Kidney capillary endothelial cell (primary cell): ENCODE data around the gene NKD1.

ENCODE experiments used
- DNase-seq: peaks from one replicate; pipeline ENCODE4 v3.0.0-alpha.2; 2018; ENCODE audit warnings: low spot score

The NKD1 gene

DNA sequence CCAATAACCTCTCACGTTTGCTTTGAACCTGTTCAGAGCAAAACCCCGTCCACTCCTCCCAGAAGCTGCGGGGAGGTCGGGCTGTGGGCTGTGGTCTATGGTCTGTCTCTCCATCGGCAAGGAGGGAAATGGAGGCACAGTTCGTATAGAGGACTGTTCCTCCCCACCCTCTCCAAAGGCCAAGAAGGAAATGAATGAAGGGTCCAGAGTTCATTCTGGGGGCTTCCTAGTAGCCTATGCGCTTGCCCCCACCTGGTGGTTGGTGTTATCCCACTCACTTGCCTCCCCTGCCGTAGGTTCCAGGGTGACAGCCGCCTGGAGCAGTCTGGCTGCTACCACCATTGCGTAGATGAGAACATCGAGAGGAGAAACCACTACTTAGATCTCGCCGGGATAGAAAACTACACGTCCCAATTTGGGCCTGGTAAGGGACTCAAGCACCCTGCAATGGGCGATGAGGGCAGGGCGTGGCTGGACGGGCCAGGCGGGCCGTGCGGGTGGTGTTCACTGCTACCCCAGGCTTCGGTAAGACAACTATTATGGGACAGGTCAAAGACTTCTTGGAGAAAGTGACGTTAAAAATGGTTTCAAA lies 83.9 kb downstream of the NKD1 start:
- DNase-seq = no peak

DNA sequence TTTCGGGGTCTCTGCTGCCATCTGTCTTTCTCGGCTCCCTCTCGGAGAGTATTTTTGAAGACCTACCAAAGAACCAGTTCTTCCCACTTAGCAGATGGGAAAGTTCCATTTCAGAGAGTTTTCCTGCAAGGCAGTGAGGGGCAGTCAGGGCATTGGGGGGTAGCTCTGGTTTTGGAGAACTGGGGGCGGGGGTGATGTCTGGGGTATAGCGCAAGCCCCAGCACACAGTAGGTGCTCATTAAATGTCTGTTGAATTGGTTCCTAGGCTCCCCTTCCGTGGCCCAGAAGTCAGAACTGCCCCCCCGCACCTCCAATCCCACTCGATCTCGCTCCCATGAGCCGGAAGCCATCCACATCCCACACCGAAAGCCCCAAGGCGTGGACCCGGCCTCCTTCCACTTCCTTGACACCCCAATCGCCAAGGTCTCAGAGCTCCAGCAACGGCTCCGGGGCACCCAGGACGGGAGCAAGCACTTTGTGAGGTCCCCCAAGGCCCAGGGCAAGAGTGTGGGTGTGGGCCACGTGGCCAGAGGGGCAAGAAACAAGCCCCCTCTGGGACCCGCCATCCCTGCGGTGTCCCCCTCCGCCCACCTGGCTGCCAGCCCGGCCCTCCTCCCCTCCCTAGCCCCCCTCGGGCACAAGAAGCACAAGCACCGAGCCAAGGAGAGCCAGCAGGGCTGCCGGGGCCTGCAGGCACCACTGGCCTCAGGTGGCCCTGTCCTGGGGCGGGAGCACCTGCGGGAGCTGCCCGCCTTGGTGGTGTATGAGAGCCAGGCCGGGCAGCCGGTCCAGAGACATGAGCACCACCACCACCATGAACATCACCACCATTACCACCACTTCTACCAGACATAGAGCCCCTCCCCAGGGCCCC lies 85.0 kb downstream of the NKD1 start:
- DNase-seq = no peak

DNA sequence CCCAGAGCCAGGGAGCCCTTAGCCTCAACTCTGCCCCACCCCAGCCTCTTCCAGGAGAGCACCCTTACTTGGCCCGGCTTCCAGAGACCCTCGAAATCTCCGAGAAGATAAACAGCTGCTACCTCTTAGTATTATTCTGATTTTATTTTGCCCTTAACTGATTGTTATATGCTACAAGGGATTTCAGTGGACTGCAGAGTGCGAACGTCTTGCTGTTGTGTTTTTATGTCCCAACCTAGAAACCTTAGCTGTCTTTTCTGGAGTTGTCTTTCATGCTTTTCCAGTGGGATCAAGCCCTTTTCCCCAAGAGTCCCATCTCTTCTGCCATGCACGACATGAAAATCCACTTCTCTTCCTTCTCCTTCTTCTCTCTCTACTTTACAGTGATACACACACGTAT lies 85.9 kb downstream of the NKD1 start:
- DNase-seq = no peak

DNA sequence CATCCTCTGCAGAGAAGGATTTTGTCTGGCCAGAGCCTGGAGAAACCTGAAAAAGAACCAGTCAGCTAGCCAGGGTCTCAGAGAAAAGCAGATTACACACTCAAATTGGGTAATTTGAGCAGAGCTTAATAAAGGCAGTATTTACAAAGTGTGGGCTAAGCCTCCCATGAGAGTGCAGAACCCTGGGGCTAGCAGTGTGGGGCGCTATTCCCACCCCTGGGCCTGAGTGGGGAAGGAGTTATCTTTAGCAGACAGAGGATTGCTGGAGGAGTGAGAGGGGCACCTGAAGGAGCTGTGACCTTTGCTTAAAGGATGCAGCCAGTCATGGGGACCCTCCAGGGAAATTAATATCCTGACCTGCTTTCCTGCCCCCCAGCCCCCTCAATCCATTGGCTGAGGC lies 86.8 kb downstream of the NKD1 start:
- DNase-seq = no peak

DNA sequence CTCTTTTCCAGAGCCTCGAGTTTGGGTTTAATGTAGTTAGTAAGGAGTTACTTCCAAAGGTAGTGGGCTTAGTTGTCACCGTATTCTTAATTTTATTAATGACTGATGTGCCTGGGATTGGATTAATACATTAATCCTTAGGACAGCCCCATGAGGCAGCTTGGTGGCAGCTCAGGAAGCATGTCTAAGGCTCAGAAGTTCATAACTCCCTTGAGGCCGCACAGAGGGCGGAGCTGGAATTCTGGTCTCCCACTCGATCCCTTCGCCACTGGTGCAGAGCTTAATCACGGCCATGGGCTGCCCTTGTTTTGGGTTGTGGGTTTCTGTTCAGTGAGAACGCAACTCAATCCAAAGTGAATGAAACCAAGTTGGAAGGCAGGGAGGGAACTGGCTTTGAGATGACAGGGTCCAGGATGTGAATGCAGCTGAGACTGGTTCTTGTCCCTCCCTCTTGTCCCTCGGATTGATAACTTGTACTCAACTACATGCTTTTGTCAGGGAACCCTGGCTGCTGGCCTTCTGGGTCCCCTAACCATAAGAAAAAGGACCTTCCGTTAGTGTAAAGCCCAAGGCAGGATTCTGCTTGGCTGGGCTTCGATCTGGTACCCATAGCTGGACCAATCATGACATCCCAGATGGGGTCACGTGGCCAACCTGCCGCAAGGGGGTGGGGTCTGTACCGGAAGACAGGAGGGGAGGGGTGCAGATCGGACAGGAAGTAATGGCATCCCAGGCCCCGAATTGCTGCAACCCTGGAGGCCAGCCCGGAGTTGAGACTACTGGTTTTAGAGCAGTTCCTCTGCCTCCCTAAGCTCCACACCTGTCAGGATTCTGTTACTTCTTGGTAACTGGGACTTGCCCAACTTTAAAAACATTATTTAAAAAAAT lies 87.6 kb downstream of the NKD1 start:
- DNase-seq = no peak

DNA sequence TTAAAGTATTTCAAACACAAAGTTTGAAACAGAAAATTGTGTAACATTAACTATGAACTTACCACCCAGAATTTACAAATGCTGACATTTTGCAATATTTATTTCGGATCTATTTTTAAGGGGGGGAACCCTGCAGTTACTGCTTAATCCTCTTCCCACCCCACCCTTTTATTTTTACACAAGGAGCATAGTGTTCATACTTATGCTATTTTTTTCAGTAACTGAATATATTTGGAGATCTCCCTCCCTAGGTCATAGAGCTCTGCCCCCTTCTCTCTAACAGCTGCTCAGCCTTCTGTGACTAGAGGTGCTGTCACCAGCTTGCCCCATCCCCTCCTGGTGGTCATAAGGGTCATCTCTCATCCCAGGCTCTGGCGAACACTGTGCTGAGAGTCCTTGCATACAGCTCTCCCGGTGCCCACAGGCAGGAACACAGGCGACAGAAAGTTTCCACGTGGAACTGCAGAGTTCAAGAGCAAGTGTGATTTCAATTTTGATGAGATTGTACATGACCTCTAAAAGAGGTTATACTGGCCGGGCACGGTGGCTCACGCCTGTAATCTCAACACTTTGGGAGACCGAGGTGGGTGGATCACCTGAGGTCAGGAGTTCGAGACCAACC lies 88.7 kb downstream of the NKD1 start:
- DNase-seq = no peak

DNA sequence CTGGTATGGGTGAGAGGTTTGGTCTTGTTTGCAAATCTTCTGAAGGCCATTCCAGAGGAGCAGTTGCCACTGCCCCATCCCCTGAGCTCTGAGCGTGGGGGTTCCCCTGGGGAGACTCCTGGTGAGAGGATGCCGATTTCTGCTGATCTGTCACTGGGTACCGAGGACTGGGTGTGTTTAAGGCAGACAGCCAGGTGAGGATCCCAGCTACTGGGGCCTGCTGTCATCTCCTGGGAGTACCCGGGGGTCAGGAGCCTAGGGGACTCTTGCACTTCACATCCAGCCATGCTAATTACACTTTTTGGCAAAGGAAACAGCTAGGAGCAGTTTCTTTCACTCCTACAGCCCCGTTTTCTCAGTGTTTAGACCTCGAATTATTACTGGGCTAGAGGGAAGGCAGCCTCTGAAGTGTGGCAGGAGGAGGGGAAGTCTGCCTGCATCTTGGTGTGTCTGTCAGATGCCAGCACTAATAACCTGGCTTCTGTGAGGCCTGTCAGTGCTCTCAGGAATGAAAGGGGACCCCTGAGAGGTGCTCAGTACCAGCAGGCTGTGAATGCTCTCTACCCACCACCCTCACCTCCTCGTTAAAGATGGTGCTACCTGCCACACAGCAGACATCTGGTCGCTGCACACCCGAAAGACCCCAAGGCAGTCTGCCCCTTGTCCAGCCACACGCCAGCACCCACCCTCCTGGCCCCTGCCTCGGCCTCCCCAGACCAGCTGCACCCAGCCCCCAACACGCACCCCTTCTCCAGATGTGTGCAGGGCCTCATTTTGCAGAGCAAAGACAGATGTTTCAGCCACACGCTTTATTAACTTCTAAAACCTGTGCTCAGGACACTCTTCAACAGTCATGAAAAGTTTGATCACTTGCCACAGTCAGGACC lies 89.8 kb downstream of the NKD1 start:
- no peak for DNase-seq

DNA sequence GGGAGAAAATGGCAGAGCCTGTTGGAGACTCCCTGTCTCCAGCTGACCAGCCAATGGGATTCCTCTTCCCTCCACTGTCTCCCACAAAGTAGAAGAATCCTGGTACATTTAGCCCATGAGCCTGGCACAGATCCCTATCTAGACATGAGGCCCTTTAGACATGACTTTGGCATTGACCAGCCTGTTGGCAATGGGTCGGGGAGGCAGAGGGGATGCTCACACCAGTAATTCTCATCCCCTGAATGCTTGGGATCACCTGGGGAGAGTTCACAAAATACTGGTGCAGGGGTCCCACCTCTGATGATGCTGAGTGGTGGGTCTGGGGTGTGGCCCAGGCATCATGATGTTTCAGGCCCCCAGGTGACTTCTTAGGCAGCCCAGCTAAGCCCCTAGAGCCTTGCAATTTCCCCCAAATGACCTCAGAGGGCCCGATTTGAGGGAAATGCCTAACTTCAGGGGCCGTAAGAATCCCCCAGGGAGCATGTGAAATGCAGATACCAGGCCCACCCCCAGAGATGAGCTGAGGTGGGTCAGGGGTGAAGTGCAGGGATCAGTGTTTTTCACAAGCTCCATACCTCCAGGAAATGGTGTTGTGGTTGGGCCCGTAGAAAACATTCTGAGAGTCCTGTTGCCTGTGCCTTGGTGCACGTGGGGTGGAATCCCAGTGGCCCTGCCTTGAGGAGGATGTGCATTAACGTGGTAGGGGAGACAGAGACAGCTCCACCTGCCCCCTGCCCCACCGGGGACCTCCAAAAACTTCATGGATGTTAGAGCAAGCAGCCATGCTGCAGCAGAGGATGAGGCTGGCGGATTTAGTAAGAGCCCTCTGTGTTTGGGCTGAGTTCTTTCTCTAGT lies 90.8 kb downstream of the NKD1 start:
- DNase-seq = no peak

DNA sequence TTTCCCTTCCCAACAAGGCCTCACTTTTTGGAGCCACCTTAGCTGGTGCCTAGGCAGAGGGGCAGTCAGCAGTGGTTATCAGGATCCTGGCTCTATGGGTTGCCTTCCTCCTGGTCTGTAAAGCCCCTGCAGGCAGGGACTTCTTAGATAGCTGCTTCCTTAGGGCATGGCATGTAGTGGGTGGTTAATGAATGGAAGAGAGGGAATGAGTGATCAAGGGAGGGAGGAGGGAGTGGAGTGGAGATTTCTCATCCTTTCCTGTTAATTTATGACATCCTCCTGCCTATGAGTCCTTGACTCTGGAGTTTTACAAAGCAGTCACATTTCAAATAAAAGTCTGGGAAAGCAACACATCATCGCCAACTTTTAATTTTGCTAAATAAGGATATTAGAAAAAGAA lies 92.2 kb downstream of the NKD1 start:
- no peak for DNase-seq

DNA sequence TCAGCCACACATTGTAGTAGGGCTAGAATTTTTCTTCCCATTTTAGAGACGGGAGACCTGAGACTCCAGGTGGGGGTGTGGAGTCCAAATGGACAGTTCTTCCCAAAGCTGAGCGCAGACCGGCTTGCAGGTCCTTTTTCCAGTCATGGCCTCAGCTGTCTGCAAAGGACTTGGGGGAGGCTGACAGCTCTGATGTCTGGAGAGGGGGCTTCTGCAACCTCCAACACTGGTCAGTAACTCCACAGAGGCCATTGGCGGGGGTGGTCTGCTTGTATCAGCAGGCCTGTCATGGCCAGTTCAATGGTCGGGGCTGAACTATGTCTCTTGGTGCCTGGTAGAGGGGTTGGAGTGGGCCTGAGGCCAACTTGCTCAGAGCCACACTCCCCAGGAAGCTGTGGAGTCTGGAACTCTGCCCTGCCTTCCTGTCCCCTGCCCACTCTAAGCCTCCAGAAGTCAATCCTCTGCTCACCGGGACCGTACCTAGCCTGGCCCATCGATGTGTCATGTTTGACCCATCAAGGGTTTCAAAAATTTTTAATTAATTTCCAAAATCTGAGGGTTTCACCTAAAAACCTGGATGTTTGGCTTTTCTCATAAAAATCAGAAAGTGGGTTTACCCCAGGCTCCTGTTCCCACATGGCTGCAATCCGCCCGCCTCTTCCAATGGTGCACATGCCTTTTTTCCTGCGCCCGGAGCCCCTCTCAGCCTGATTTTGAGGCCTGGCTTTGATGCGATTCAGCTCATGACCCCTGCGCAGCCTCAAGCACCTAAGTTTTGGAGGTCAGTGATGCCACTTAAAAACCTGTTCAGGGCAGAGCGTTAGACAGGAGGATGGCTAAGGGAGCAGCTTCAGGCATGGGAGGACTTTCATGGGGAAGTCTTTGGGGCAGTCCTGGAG lies 93.0 kb downstream of the NKD1 start:
- no peak for DNase-seq

DNA sequence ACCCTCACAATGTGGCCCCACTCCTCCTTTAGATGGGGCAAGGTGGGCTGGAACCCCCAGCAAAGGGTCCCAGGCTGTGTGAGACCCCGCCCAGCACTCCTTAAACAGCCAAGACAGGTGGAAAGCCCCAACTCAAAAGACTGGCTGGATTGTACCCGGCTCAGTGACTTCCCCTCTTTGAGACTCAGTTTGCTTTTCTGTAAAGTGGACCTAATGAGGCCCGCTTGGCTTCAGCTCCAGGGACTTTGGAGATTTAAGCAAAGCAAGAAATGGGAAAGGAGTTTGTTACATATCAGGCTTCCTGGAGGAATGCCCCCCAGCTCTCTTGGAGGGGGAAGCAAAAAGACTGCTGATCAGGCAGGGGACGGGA lies 93.6 kb downstream of the NKD1 start:
- no peak for DNase-seq

DNA sequence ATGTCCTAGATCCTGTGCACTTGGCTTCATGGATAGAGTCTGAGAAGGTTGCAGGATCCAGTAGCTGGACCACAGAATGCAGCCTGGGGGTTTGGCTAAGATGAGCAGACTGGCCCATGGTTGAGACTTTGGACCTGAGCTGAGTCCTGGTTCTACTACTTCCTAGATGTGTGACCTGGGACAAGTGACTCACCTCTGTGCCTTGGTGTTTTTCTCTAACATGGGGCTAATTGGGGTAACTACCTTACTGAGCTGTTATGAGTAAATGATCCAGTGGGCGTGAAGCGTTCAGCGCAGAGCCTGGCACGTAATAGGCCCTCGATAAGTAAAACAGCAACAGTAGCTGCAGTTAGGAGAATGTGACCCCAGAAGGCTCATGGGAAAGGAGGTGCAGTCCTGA lies 94.2 kb downstream of the NKD1 start:
- no peak for DNase-seq

DNA sequence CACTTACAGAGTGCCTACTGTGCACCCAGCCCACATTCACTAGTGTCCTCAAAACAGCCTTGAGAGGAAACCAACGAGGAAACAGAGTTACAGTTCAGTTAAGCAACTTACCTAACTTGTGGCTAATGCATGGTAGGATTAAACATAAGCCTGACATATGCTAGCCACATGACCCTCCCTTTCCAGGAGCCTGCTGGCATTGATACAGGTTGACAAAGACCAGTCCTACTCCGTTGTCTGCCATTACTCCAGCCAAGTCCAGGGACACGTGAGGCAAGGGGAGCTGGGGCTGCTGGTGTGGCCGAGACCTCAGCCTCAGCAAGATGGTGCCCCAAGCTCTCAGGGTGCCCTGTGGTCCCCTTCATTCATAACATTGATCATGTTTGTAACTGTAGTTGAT lies 95.0 kb downstream of the NKD1 start:
- no peak for DNase-seq

DNA sequence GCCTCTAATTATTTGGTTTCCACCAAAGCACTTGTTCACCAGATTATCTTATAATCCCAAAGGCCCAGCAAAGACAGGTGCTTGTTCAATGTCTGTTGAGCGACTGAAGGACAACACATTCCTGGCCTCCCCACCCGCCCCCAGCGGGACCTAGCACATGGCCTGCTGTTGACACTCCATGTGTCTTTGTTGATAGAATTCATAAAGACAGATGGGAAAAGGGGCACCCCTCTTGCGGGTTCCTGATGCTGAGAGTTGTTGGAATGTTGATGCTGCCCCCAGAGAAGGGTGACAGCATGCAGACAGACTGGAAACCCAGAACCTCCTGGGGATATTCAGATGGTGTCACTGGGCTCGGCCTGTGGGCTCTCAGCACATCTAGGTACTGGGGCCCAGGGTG lies 96.0 kb downstream of the NKD1 start:
- DNase-seq = no peak

DNA sequence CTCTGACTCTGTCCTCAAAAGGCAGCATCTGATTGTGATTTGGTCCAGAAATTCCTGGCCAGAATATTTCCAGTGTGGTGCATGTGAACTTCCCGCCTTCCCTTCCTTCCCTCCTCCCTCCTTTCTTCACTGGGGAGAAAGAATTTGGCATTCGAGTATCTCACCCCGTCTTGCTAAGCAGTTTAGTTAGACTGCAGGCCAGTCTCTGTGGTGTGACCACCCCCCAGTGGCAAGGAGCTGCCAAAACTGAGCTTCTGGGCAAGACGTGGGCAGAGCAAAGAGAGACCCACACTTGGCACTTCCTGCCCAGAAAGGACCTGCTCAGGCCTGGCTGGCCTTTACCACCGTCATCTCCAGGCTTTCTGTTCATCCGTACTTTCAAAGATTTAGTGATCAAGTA lies 96.5 kb downstream of the NKD1 start:
- no peak for DNase-seq

DNA sequence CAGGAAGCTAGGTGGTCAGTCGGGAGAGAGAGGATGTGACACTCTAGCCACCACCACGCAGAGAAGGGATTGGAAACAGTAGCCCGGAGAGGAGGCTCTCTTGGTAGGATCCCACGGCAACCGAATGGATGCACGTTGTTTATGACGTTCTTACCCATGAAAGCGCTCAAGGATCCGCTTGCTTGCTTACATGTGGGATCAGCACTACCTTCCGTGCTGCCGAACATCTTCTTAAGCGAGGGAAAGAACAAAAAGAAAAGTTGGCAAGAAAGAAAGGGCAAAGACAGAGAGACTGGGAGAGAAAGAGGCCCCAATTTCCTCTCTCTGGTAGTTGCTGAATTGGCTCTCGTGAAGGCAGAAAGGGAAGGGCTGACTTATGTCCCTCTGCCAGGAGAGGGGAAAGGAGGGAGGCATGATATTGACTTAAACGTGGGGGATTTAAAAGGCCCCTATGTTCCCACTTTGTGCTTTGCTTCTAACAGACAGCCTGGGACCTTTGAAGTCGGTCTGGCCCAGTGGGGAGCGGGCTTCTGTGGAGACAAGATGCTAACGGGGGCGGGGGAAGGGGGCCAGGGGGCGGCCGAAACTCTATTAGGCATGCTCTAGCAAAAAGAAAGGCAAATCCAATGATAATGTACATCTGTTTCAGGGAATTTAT lies 97.5 kb downstream of the NKD1 start:
- DNase-seq = no peak

DNA sequence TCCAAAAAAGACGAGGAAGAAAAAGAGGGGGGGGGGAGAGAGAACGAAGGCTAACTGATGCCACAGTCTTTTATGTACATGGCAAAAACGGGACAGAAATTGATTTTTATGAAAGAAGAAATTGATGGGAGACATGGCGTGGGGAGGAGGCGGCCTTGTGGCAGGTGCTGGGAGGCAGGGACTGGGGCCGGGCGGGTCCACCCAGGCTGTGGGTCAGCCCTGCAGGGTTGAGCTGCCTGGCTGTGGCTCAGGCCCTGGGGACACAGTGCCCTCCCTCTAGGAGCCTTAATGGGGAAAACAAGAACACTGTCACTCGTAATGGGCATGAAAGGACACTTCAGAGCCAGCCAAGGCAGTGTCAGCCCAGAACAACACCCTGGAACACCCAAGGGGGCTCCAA lies 98.1 kb downstream of the NKD1 start:
- DNase-seq = no peak

DNA sequence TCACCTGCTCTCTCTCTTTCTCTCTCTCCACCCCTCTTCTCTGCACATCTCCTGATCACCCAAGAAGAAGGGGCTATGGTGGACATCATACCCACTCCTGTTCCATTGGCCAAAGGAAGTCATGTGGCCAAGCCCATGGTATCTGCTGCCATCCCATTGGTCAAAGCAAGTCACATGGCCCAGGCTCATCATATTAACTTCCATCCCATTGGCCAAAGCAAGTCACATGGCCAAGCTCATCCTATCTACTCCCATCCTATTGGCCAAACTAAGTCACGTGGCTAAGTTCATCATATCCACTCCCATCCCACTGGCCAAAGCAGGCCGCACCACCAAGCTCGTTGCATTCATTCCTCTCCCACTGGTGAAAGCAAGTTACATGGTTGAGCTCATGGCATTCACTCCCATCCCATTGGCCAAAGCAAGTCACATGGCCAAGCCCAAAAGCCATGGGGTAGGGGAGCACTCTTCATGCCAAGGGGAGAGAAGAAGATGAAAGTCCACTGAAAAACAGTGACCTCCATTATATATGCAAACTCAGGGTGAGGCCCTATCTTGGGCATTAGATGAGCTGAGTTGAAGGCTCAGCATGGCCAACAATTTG lies 103.7 kb downstream of the NKD1 start:
- no peak for DNase-seq
